WTC11 (cell line): ENCODE results near the gene B4GALNT3.

ENCODE experiments used
- AFF4 ChIP-seq: sonication (generic); formaldehyde crosslinking; IDR thresholded peaks from 2 replicates; pipeline ENCODE4 v1.8.1; 2023; ENCODE audit warnings: mild to moderate bottlenecking, missing genetic modification reagents, borderline replicate concordance
- ETV6 ChIP-seq: sonication (generic); formaldehyde crosslinking; IDR thresholded peaks from 2 replicates; pipeline ENCODE4 v1.8.1; 2022; ENCODE audit warnings: mild to moderate bottlenecking, missing genetic modification reagents
- MLX ChIP-seq: sonication (generic); formaldehyde crosslinking; IDR thresholded peaks from 2 replicates; pipeline ENCODE4 v1.8.1; 2023; ENCODE audit warnings: mild to moderate bottlenecking, missing genetic modification reagents, moderate library complexity

GRCh38 chr12:534216-534615 is 74.5 kb downstream of the B4GALNT3 start:
- TF ChIP-seq AFF4 (CRISPR knock-in tag) (no peak), MLX (CRISPR knock-in tag) (no peak), ETV6 (no peak)
